ENCODE measurements around the gene ADAMTS3. TPM values are rescaled to one million over a fixed set of nuclear protein-coding genes. Genes with fewer than 3 reads are reported as not detected.

Gene ADAMTS3
- total RNA-seq, 4 donors from 2014 or later = 3.8 to 5.3 (median 4.5) TPM

- H3K4me1 ChIP-seq = no peaks in the 10 kb centered on the region
- DNase-seq = no peak
- no peak overlapping the region for H3K27ac ChIP-seq
- H3K27me3 ChIP-seq = no peaks in the 10 kb centered on the region
- 75 to 76% methylated on average over 3 of the region's 3 CpGs for WGBS, 2 donors
- TF ChIP-seq, protein P1, sequence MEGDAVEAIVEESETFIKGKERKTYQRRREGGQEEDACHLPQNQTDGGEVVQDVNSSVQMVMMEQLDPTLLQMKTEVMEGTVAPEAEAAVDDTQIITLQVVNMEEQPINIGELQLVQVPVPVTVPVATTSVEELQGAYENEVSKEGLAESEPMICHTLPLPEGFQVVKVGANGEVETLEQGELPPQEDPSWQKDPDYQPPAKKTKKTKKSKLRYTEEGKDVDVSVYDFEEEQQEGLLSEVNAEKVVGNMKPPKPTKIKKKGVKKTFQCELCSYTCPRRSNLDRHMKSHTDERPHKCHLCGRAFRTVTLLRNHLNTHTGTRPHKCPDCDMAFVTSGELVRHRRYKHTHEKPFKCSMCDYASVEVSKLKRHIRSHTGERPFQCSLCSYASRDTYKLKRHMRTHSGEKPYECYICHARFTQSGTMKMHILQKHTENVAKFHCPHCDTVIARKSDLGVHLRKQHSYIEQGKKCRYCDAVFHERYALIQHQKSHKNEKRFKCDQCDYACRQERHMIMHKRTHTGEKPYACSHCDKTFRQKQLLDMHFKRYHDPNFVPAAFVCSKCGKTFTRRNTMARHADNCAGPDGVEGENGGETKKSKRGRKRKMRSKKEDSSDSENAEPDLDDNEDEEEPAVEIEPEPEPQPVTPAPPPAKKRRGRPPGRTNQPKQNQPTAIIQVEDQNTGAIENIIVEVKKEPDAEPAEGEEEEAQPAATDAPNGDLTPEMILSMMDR (IDR thresholded peaks at IDR 0.05) = no peak
- TF ChIP-seq POLR2A (IDR thresholded peaks at IDR 0.05) = no peak
- no peak overlapping the region for H3K4me3 ChIP-seq (replicated peaks in 1 of 3)
- intact Hi-C loops (cut with DNase I) = no loop called here
- H3K36me3 ChIP-seq = no peaks in the 10 kb centered on the region
- H3K9me3 ChIP-seq = no peaks in the 10 kb centered on the region
Observed at GRCh38 chr4:72602396-72603376, 33.7 kb upstream of the ADAMTS3 start.

DNA sequence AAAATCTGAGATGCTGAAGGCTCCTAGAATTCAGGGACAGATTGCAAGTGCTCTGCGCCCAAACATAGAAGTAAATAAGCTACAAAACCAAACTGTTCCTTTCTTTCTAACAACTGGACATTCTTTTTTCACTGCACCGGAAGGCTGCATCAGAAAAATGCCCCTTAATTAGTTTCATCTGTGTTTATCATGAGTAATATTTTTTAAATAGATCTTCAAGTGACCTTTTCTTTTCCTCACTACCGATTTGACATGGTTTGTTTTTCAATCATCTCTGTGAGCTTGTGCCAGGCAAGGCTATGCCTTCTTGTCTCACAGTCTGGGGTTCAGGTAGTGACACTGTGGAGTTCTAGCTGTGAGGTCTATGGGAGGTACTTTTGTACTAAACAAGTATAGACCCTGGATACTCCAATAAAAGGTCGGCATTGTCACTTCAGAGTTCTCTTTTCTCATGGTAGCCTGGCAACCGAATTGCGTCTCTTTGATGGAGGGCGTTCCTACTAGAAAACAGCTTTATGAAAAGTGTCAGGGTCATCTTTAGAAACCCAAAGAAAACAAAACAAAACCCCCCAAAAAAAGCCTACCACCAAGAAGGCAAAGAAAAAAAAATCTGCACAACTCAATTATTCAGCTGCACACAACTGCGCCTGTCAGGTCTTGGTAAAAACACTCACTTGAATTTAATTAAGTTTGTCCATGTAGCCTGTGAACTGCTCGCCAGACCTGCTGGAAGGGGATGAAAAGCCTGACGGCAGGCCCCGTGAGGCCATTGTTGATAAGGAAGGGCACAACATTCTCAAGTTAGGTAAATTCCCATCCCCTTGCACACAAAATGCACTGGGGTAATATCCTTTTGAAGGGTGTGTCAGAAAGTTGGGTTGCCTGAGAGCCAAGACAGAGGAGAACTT is 22.8 kb upstream of the ADAMTS3 start:
- WGBS, 2 donors = 76 to 78% methylated on average over 11 of the region's 11 CpGs
- no peaks in the 10 kb centered on the region for H3K27me3 ChIP-seq
- H3K36me3 ChIP-seq = no peaks in the 10 kb centered on the region
- no peaks in the 10 kb centered on the region for H3K9me3 ChIP-seq
- TF ChIP-seq POLR2A (IDR thresholded peaks at IDR 0.05) = no peak
- TF ChIP-seq, protein P1 (IDR thresholded peaks at IDR 0.05) = no peak
- H3K4me1 ChIP-seq = no peaks in the 10 kb centered on the region
- DNase-seq = no peak
- intact Hi-C loops (cut with DNase I) = no loop called here
- H3K27ac ChIP-seq = no peak overlapping the region
- no peak overlapping the region for H3K4me3 ChIP-seq (replicated peaks in 1 of 3)

DNA sequence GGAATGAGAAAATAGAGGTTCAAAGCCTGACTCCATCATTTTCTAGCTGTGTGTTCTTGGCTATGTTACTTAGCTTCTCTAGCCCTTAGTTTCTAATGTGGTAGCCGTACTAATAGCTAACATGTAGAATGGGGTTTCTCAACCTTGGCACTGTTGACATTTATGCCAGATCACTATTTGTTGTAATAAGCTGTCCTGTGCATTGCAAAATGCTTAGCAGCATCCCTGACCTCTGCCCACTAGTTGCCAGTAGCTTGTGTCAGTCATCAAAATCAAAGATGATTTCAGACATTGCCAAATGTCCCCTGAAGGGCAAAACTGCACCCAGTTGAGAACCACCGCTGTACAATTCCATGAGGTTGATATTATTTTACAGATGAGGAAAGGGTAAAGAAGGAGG is 18.3 kb upstream of the ADAMTS3 start:
- H3K9me3 ChIP-seq = no peaks in the 10 kb centered on the region
- no peak overlapping the region for H3K27ac ChIP-seq
- H3K4me1 ChIP-seq = no peaks in the 10 kb centered on the region
- H3K27me3 ChIP-seq = no peaks in the 10 kb centered on the region
- TF ChIP-seq POLR2A (IDR thresholded peaks at IDR 0.05) = no peak
- intact Hi-C loops (cut with DNase I) = no loop called here
- no peaks in the 10 kb centered on the region for H3K36me3 ChIP-seq
- WGBS, 2 donors = 90% methylated on average over 2 of the region's 2 CpGs
- DNase-seq = no peak
- H3K4me3 ChIP-seq (replicated peaks in 1 of 3) = no peak overlapping the region

- no peak overlapping the region for H3K27ac ChIP-seq
- no peak for TF ChIP-seq POLR2A (IDR thresholded peaks at IDR 0.05)
- TF ChIP-seq, protein P1 (IDR thresholded peaks at IDR 0.05) = no peak
- no peaks in the 10 kb centered on the region for H3K27me3 ChIP-seq
- H3K36me3 ChIP-seq = no peaks in the 10 kb centered on the region
- H3K9me3 ChIP-seq = no peaks in the 10 kb centered on the region
- no peaks in the 10 kb centered on the region for H3K4me1 ChIP-seq
- 0 to 3% methylated on average over 2 of the region's 2 CpGs for WGBS, 2 donors
- no peak overlapping the region for H3K4me3 ChIP-seq (replicated peaks in 1 of 3)
- intact Hi-C loops (cut with DNase I) = no loop called here
- peak; percentile 37 to 64 for DNase-seq
Observed at GRCh38 chr4:72582853-72583252, 13.8 kb upstream of the ADAMTS3 start.

DNA sequence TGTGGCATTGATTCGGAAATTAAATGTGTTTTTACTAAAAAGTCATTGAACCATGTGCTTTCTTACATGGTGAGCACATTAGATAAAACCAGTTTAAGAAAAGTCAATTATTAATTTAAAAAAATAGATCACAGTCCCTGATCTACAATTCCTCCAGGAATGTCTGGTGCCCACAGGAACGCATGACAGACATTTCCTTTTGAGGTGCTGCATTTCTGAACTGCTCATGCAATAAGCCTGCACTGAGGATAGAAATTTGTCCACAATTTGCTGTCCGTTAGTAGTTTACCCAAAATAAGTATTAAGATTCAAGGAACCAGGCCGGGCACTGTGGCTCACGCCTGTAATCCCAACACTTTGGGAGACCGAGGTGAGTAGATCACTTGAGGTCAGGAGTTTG is 8.2 kb upstream of the ADAMTS3 start:
- H3K27ac ChIP-seq = no peak overlapping the region
- WGBS, 2 donors = 83 to 90% methylated on average over 6 of the region's 6 CpGs
- no peak overlapping the region for H3K4me3 ChIP-seq (replicated peaks in 1 of 3)
- H3K9me3 ChIP-seq = no peaks in the 10 kb centered on the region
- DNase-seq = no peak
- no peaks in the 10 kb centered on the region for H3K36me3 ChIP-seq
- H3K27me3 ChIP-seq = no peaks in the 10 kb centered on the region
- H3K4me1 ChIP-seq = no peaks in the 10 kb centered on the region
- TF ChIP-seq, protein P1 (IDR thresholded peaks at IDR 0.05) = no peak
- no peak for TF ChIP-seq POLR2A (IDR thresholded peaks at IDR 0.05)
- intact Hi-C loops (cut with DNase I) = no loop called here

Data from thyroid gland (tissue), 4 donors.